ENCODE results near the gene GRIN3B. TPM values are rescaled to one million over a fixed set of nuclear protein-coding genes. Genes with fewer than 3 reads are reported as not detected.

The GRIN3B gene
- polyA plus RNA-seq, 1 of the 3 experiments (the other 2 are of a cell fraction), result 1.5 TPM

DNA sequence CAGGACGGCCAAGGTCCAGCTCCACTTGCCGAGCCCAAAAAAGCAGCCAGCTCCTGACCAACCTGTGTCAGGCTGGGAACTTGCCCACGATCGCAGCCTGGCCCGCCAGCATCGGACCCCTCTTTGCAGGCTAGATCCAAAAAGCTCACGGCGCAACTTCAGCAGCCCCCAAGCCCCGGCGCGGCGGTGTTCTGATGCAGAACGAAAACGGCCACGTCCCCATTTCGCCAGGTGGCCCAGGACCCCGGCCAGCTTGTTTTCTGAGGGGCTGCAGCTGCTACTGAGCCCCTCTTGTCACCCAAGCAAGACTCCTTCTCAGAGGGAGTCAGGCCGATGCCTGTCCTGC, 19.4 kb downstream of the GRIN3B start:
- no peaks in the 10 kb centered on the region for H3K9me3 ChIP-seq
- peaks cover 13 to 26% of the 10 kb centered on the region in 2 experiments; a peak in 1 of 4 replicates for H3K4me1 ChIP-seq (ENCODE audit: control insufficient read depth in 1 of 2, insufficient read depth in 2 of 2, low read depth in 1 of 2, low read length in 1 of 2)
- H3K9me2 ChIP-seq, result no peaks in the 10 kb centered on the region
- TF ChIP-seq, protein P1, sequence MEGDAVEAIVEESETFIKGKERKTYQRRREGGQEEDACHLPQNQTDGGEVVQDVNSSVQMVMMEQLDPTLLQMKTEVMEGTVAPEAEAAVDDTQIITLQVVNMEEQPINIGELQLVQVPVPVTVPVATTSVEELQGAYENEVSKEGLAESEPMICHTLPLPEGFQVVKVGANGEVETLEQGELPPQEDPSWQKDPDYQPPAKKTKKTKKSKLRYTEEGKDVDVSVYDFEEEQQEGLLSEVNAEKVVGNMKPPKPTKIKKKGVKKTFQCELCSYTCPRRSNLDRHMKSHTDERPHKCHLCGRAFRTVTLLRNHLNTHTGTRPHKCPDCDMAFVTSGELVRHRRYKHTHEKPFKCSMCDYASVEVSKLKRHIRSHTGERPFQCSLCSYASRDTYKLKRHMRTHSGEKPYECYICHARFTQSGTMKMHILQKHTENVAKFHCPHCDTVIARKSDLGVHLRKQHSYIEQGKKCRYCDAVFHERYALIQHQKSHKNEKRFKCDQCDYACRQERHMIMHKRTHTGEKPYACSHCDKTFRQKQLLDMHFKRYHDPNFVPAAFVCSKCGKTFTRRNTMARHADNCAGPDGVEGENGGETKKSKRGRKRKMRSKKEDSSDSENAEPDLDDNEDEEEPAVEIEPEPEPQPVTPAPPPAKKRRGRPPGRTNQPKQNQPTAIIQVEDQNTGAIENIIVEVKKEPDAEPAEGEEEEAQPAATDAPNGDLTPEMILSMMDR (IDR thresholded peaks at IDR 0.05), result no peak
- TF ChIP-seq RCOR1 (IDR thresholded peaks at IDR 0.05; ENCODE audit: low read length), result no peak
- TF ChIP-seq RFX5 (IDR thresholded peaks at IDR 0.05; ENCODE audit: low read length), result no peak
- no peak for TF ChIP-seq GABPA (IDR thresholded peaks at IDR 0.05; ENCODE audit: low read depth)
- TF ChIP-seq RXRA (IDR thresholded peaks at IDR 0.05; ENCODE audit: borderline replicate concordance, low read depth), result no peak
- TF ChIP-seq EP300 (IDR thresholded peaks at IDR 0.05; ENCODE audit: borderline replicate concordance in 1 of 2, low read depth in 1 of 2, low read length in 1 of 2), result no peak
- no peak for TF ChIP-seq SIN3A (IDR thresholded peaks at IDR 0.05; ENCODE audit: borderline replicate concordance, low read depth, low read length)
- no peak for TF ChIP-seq USF2 (IDR thresholded peaks at IDR 0.05; ENCODE audit: borderline replicate concordance, low read depth, low read length)
- no peak for TF ChIP-seq GATA2 (CRISPR knock-in tag; IDR thresholded peaks at IDR 0.05)
- peak overlapping the region; percentile 69 to 79 for H3K4me3 ChIP-seq (ENCODE audit: low read depth in 2 of 2, low read length in 1 of 2)
- H4K20me1 ChIP-seq (ENCODE audit: insufficient read depth), result peaks cover 60% of the 10 kb centered on the region
- no peaks in the 10 kb centered on the region for H3K27me3 ChIP-seq (ENCODE audit: insufficient read depth)
- H3K79me2 ChIP-seq (ENCODE audit: insufficient read depth), result peaks cover 63% of the 10 kb centered on the region
- peaks cover 0 to 1% of the 10 kb centered on the region in 2 experiments for H3K36me3 ChIP-seq (replicated peaks in 1 of 2; ENCODE audit: control insufficient read depth in 1 of 2, insufficient read depth in 2 of 2, low read length in 1 of 2)
- DNase-seq, result no peak
- H2AFZ ChIP-seq (ENCODE audit: low read depth), result no peak overlapping the region
- H3K9ac ChIP-seq, result peak overlapping the region; percentile 83
- POLR2A ChIA-PET, result interaction anchor here (1.0 kb wide), 1 partner anchor 29 kb away, joined by 3 read pairs; no protein-coding TSS in a partner anchor
- H3F3A ChIP-seq (replicated peaks; ENCODE audit: insufficient read depth), result peaks cover 27% of the 10 kb centered on the region
- WGBS (ENCODE audit: low lambda C conversion rate), result 52% methylated on average over 2 of the region's 18 CpGs
- 0 out of 4 replicates have a peak overlapping the region, but pooled peaks of 1 of the 2 experiments have one; percentile 73 for H3K27ac ChIP-seq (ENCODE audit: low read depth in 2 of 2, low read length in 1 of 2)
- CTCF ChIA-PET, result interaction anchor here (1.1 to 2.2 kb wide), 5 partner anchors 13 to 225 kb away, joined by 3 to 7 read pairs (median 6); no protein-coding TSS in a partner anchor
- H3K4me2 ChIP-seq, result peak overlapping the region; percentile 97

GRCh38 chr19:1019980-1020867, 20.0 kb downstream of the GRIN3B start:
- no peak for TF ChIP-seq SIN3A (IDR thresholded peaks at IDR 0.05; ENCODE audit: borderline replicate concordance, low read depth, low read length)
- TF ChIP-seq MAX (IDR thresholded peaks at IDR 0.05; ENCODE audit: low read depth), result 0 out of 2 replicates have a peak, but pooled peaks have one; percentile 15
- Histone ChIP-seq H4K20me1 (ENCODE audit: insufficient read depth) (peaks cover 54% of the 10 kb centered on the region), H3K4me2 (peak overlapping the region; percentile 97), H3K9ac (peak overlapping the region; percentile 83), H3F3A (replicated peaks; ENCODE audit: insufficient read depth) (peaks cover 27% of the 10 kb centered on the region), H3K9me2 (no peaks in the 10 kb centered on the region), H3K4me3 (ENCODE audit: low read depth in 2 of 2, low read length in 1 of 2) (peak overlapping the region; percentile 69 to 79), H3K4me1 (ENCODE audit: control insufficient read depth in 1 of 2, insufficient read depth in 2 of 2, low read depth in 1 of 2, low read length in 1 of 2) (peaks cover 13 to 26% of the 10 kb centered on the region in 2 experiments; a peak in 1 of 4 replicates), H3K36me3 (replicated peaks in 1 of 2; ENCODE audit: control insufficient read depth in 1 of 2, insufficient read depth in 2 of 2, low read length in 1 of 2) (no peaks in the 10 kb centered on the region), H3K79me2 (ENCODE audit: insufficient read depth) (peaks cover 57% of the 10 kb centered on the region), H3K27ac (ENCODE audit: low read depth in 2 of 2, low read length in 1 of 2) (peak overlapping the region; percentile 37 to 73; a peak in 2 of 4 replicates), H3K27me3 (ENCODE audit: insufficient read depth) (no peaks in the 10 kb centered on the region), H2AFZ (ENCODE audit: low read depth) (no peak overlapping the region), H3K9me3 (no peaks in the 10 kb centered on the region)
- no peak for DNase-seq
- POLR2A ChIA-PET, result interaction anchor here (1.0 kb wide), 1 partner anchor 28 kb away, joined by 3 read pairs; no protein-coding TSS in a partner anchor
- CTCF ChIA-PET, result interaction anchor here (0.7 to 2.2 kb wide), 4 partner anchors 13 to 93 kb away, joined by 3 to 7 read pairs (median 6); no protein-coding TSS in a partner anchor
- WGBS (ENCODE audit: low lambda C conversion rate), result 9% methylated on average over 31 of the region's 60 CpGs
